ENCODE results near the gene TSPAN5. TPM values are rescaled to one million over a fixed set of nuclear protein-coding genes. Genes with fewer than 3 reads are reported as not detected.

Gene TSPAN5
- polyA plus RNA-seq, 3 donors from 2014 or later, result 21.9 to 37.8 (median 27.2) TPM

DNA sequence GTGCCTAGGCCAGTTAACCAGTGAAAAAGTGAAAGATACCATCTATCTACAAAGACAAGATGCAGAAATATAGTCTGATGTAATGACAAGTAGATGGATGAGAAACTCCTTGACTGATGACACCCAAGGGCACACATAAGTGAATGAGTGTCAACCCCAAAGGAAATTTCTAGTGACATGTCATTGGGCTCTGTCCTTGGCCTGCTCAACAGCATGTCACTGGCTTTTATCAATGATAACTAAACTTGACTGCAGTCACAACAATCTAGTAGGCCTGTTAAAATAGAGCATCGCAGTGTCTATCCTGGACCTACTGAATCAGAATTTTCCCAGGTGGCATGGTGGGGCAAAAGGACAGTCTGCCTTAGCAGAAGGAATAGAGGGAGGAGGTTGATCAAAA is 155.8 kb downstream of the TSPAN5 start:
- peaks cover 0 to 2% (median 0%) of the 10 kb centered on the region in 3 donors for H3K27me3 Mint-ChIP-seq (ENCODE audit: low read depth in 3 of 3)
- H3K9me3 Mint-ChIP-seq, result no peaks in the 10 kb centered on the region
- H3K36me3 Mint-ChIP-seq, result peaks cover 16 to 23% (median 20%) of the 10 kb centered on the region in 3 donors
- no peak for DNase-seq
- H3K4me3 Mint-ChIP-seq, result no peak overlapping the region
- peaks cover 11 to 13% of the 10 kb centered on the region in 2 donors for H3K4me1 Mint-ChIP-seq
- H3K27ac Mint-ChIP-seq, result no peak overlapping the region

DNA sequence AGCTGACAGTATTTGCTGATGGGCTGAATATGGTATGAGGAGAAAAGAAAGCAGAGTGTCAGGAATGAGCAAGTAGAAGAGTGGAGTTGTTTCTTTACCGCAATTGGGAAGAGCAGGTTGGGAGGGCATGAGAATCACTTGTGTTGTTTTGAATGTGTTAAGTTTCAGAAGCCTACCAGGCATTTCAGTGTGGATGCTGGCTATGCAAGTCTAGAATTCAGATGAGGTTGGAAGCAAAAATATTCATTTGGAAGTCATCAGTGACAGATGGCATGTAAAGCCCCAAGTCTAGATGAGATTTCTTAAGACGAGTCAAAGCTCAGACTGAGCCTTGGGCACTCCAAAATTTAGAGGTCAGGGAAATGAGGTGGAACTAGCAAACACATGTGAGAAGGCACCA is 156.4 kb downstream of the TSPAN5 start:
- H3K27me3 Mint-ChIP-seq (ENCODE audit: low read depth in 3 of 3), result peaks cover 0 to 3% (median 0%) of the 10 kb centered on the region in 3 donors
- H3K4me1 Mint-ChIP-seq, result peaks cover 14 to 16% of the 10 kb centered on the region in 2 donors
- H3K4me3 Mint-ChIP-seq, result no peak overlapping the region
- H3K36me3 Mint-ChIP-seq, result peaks cover 16 to 23% (median 20%) of the 10 kb centered on the region in 3 donors
- DNase-seq, result no peak
- H3K27ac Mint-ChIP-seq, result no peak overlapping the region
- no peaks in the 10 kb centered on the region for H3K9me3 Mint-ChIP-seq

- Mint-ChIP-seq H3K36me3 (peaks cover 16 to 23% (median 20%) of the 10 kb centered on the region in 3 donors), H3K27ac (no peak overlapping the region), H3K4me1 (peaks cover 14 to 16% of the 10 kb centered on the region in 2 donors), H3K9me3 (no peaks in the 10 kb centered on the region), H3K27me3 (ENCODE audit: low read depth in 3 of 3) (peaks cover 0 to 3% (median 0%) of the 10 kb centered on the region in 3 donors), H3K4me3 (no peak overlapping the region)
- no peak for DNase-seq
These were observed 157.0 kb downstream of the TSPAN5 start for GRCh38 chr4:98501383-98501782.

DNA sequence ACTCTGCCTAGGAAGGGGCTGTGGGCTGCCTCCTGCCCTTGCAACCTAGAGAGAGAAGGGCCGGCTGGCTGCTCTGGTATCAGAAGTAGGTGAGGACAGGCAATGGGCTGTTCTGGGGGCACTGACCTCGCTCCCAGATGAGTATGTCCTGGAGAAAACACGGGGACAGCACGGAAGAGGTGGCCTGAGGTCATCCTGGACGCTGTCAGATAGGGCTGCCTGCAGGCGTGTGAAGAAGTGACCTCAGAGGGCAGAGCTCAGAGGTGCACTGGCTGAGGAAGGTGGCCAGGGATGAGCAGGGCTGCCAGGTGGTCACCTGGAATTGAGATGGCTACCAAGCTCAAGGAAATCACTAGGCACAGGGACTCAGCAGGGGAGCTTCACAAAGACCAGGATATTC is 159.6 kb downstream of the TSPAN5 start:
- no peak overlapping the region for H3K4me3 Mint-ChIP-seq
- H3K4me1 Mint-ChIP-seq, result peaks cover 14 to 16% of the 10 kb centered on the region in 2 donors
- no peak for DNase-seq
- no peaks in the 10 kb centered on the region for H3K9me3 Mint-ChIP-seq
- H3K27me3 Mint-ChIP-seq (ENCODE audit: low read depth in 3 of 3), result peaks cover 0 to 3% (median 2%) of the 10 kb centered on the region in 3 donors
- no peak overlapping the region for H3K27ac Mint-ChIP-seq
- peaks cover 9 to 17% (median 15%) of the 10 kb centered on the region in 3 donors for H3K36me3 Mint-ChIP-seq

GRCh38 chr4:98496152-98496845 is 162.1 kb downstream of the TSPAN5 start:
- DNase-seq, result no peak
- Mint-ChIP-seq H3K27ac (peak overlapping the region in 1 of 6 donors; percentile 23), H3K36me3 (peaks cover 2 to 5% (median 3%) of the 10 kb centered on the region in 3 donors), H3K9me3 (no peaks in the 10 kb centered on the region), H3K4me1 (peaks cover 14 to 16% of the 10 kb centered on the region in 2 donors), H3K4me3 (no peak overlapping the region), H3K27me3 (ENCODE audit: low read depth in 3 of 3) (peaks cover 0 to 2% (median 2%) of the 10 kb centered on the region in 3 donors)

- no peak for DNase-seq
- Mint-ChIP-seq H3K9me3 (no peaks in the 10 kb centered on the region), H3K4me3 (no peak overlapping the region), H3K36me3 (peaks cover 0 to 5% (median 3%) of the 10 kb centered on the region in 3 donors), H3K4me1 (peaks cover 10 to 15% of the 10 kb centered on the region in 2 donors), H3K27me3 (ENCODE audit: low read depth in 3 of 3) (peaks cover 0 to 2% (median 2%) of the 10 kb centered on the region in 3 donors), H3K27ac (peak overlapping the region in 1 of 6 donors; percentile 28)
These were observed 165.1 kb downstream of the TSPAN5 start for GRCh38 chr4:98493296-98493695.

DNA sequence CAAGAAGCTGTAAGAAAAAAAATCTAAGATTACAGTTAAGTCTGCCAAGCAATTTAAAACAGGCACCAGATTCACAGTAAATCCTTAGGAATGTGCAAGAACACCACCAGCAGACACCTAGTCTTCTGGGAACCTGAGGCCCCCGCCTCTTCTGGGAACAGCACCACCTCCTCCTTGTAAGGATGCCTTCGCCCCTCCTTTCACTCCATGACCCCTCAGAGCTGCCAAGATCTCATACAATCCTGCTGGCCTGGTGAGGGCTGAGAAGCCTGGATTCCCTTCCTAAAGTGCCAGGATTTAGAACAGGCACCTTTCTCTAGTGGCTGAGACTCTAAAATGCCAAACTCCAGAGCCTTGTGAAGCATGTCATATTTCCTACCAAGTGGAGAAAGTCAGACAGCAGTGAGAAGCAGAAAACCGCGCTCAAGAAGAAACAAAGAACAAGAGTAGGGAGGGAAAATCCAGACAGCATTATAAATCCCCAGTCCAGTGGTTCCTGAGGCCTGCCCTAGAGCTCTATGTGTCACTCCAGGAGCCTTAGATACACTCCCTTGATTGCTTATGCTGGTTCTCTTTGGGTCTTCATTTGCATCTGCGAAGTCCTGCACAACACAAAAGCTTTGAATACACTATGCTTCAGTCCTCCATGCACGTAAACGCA is 166.4 kb downstream of the TSPAN5 start:
- peaks cover 0 to 2% (median 0%) of the 10 kb centered on the region in 3 donors for H3K27me3 Mint-ChIP-seq (ENCODE audit: low read depth in 3 of 3)
- H3K4me3 Mint-ChIP-seq, result no peak overlapping the region
- no peak for DNase-seq
- H3K9me3 Mint-ChIP-seq, result no peaks in the 10 kb centered on the region
- H3K4me1 Mint-ChIP-seq, result peaks cover 6 to 14% of the 10 kb centered on the region in 2 donors
- H3K27ac Mint-ChIP-seq, result no peak overlapping the region
- peaks cover 0 to 5% (median 3%) of the 10 kb centered on the region in 3 donors for H3K36me3 Mint-ChIP-seq

- Mint-ChIP-seq H3K9me3 (no peaks in the 10 kb centered on the region), H3K27me3 (ENCODE audit: low read depth in 3 of 3) (no peaks in the 10 kb centered on the region), H3K27ac (no peak overlapping the region), H3K36me3 (peaks cover 0 to 9% (median 4%) of the 10 kb centered on the region in 3 donors), H3K4me1 (peaks cover 6 to 14% of the 10 kb centered on the region in 2 donors), H3K4me3 (no peak overlapping the region)
- no peak for DNase-seq
These were observed 168.2 kb downstream of the TSPAN5 start for GRCh38 chr4:98490251-98490650.

DNA sequence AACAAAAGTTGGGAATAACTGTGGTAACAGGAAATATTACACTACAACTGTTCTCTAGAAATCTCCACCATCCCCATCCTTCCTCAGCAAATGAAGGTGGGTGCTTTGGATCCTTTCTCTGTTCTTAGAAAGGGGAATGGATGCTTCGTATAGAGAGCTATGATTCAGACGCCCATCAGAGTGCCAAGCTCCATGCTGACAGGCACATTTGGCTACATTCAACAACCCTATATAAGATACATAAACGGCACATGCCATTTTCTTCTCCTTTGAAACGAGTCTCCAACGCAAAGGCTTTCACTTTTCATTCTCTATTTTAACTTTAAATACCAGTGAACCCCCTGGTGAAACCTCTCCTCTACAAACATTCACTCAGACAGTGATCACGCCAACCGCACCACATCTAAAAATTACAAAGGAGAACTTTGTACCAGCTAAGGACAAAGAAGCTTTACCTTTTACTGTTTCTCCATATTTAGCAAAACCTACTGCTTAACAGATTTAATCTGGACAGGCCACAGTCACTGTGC is 172.5 kb downstream of the TSPAN5 start:
- Mint-ChIP-seq H3K4me1 (peaks cover 6 to 14% of the 10 kb centered on the region in 2 donors), H3K9me3 (no peaks in the 10 kb centered on the region), H3K27me3 (ENCODE audit: low read depth in 3 of 3) (no peaks in the 10 kb centered on the region), H3K36me3 (peaks cover 0 to 16% (median 11%) of the 10 kb centered on the region in 3 donors), H3K27ac (no peak overlapping the region), H3K4me3 (no peak overlapping the region)
- no peak for DNase-seq

GRCh38 chr4:98484031-98484430 is 174.4 kb downstream of the TSPAN5 start:
- Mint-ChIP-seq H3K9me3 (no peaks in the 10 kb centered on the region), H3K27me3 (ENCODE audit: low read depth in 3 of 3) (no peaks in the 10 kb centered on the region), H3K4me3 (no peak overlapping the region), H3K27ac (no peak overlapping the region), H3K4me1 (peaks cover 6 to 14% of the 10 kb centered on the region in 2 donors), H3K36me3 (peaks cover 0 to 16% (median 11%) of the 10 kb centered on the region in 3 donors)
- no peak for DNase-seq

GRCh38 chr4:98482847-98483806 is 175.3 kb downstream of the TSPAN5 start:
- no peak for DNase-seq
- H3K36me3 Mint-ChIP-seq, result peaks cover 5 to 20% (median 14%) of the 10 kb centered on the region in 3 donors
- no peaks in the 10 kb centered on the region for H3K27me3 Mint-ChIP-seq (ENCODE audit: low read depth in 3 of 3)
- no peaks in the 10 kb centered on the region for H3K9me3 Mint-ChIP-seq
- H3K4me3 Mint-ChIP-seq, result no peak overlapping the region
- peaks cover 2 to 7% of the 10 kb centered on the region in 2 donors for H3K4me1 Mint-ChIP-seq
- peak overlapping the region in 2 of 6 donors; percentile 23 to 49 for H3K27ac Mint-ChIP-seq

GRCh38 chr4:98482503-98482846 is 175.9 kb downstream of the TSPAN5 start:
- DNase-seq, result no peak

DNA sequence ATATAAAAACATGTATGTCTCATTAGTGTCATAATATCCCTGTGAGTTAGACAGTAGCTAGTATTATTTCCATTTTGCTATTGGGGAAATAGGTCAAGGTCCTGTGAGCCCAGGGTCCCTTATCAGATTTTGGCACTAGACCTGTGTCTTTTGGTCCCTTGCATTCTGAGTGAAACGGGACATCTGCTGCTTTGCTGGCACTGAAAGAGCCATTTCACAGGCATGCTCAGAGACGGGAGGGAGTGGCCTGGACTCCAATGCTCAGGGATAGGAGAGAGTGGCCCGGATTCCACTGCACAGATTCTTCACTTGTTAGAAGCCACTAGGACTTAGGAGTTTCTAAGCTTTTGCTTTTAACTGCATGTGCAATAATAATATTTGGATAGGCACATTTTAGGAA is 177.2 kb downstream of the TSPAN5 start:
- peak overlapping the region in 1 of 6 donors; percentile 21 for H3K27ac Mint-ChIP-seq

More at GRCh38 chr4:98482503-98482846, 175.9 kb downstream of the TSPAN5 start:
- H3K9me3 Mint-ChIP-seq, result no peaks in the 10 kb centered on the region
- no peaks in the 10 kb centered on the region for H3K27me3 Mint-ChIP-seq (ENCODE audit: low read depth in 3 of 3)
- peaks cover 5 to 22% (median 17%) of the 10 kb centered on the region in 3 donors for H3K36me3 Mint-ChIP-seq
- peak overlapping the region in 1 of 6 donors; percentile 49 for H3K27ac Mint-ChIP-seq
- H3K4me1 Mint-ChIP-seq, result peaks cover 0 to under 1% of the 10 kb centered on the region in 2 donors
- no peak overlapping the region for H3K4me3 Mint-ChIP-seq

More for the DNA sequence above, 177.2 kb downstream of the TSPAN5 start:
- Mint-ChIP-seq H3K4me3 (no peak overlapping the region), H3K9me3 (no peaks in the 10 kb centered on the region), H3K27me3 (ENCODE audit: low read depth in 3 of 3) (no peaks in the 10 kb centered on the region), H3K36me3 (peaks cover 8 to 26% (median 20%) of the 10 kb centered on the region in 3 donors), H3K4me1 (no peaks in the 10 kb centered on the region)
- no peak for DNase-seq
